Epithelial cell of proximal tubule (primary cell): ENCODE results near the gene ZNF275. TPM values are rescaled to one million over a fixed set of nuclear protein-coding genes. Genes with fewer than 3 reads are reported as not detected.

Experiments
- DNase-seq: peaks from one replicate; pipeline ENCODE4 v3.0.0-alpha.2; 2011; ENCODE audit warnings: low read depth
- H3K4me3 ChIP-seq: 2 replicates; pipeline ENCODE4 v1.5.1; 2011; ENCODE audit warnings: low read depth, mild to moderate bottlenecking, low read length
- CTCF ChIP-seq: conservative IDR thresholded peaks from 2 replicates; pipeline ENCODE4 v1.5.1; 2012; ENCODE audit warnings: low read depth, mild to moderate bottlenecking, low read length
- total RNA-seq: library from RNA; depleted of rRNA; stranded (reverse); fragments of >200 nt; gene quantifications from 2 replicates; pipeline ENCODE4 v1.2.3, GENCODE V29; 2015

Gene ZNF275
- total RNA-seq, 1 donor from 2014 or later, result 4.8 TPM

DNA sequence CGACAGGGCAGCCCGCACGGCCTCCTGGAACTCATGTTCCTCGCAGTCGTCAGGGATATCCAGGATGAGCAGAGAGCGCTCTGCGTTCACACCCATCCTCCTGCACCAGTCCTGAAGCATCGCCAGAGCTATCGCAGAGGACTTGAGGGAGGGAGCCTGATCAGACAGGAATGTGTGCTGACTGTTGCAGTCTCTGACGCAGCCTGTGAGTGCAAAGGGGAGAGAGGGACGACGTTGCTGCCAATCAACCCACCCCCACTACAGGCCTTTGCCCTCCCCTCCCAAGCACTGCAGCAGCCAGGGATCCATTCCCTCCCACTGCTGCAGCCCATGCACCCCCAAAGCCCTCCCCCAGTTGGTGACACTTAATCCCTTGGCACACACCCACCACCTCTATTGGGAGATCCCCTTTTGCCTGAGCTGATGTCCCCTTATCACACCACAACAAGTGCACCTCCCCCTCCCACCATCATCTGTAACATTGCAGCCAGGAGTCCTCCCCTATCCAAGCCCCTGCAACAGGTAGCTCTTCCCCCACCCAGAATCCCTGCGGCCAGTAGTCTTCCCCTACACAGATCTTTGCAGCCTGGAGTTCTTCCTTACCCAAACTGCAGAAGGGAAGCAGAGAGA, 13.3 kb upstream of the ZNF275 start:
- no peak overlapping the region for H3K4me3 ChIP-seq
- no peak for TF ChIP-seq CTCF
- DNase-seq, result no peak

GRCh38 chrX:153321381-153322124, 12.4 kb upstream of the ZNF275 start, which contains the start of gene PNMA6F:
TSS of gene PNMA6F (minus strand) at chrX:153321767. CDS start at chrX:153320674, 1,093 bp downstream.
- no peak within 1 kb of the TSS for H3K4me3 ChIP-seq
- no peak for TF ChIP-seq CTCF
- DNase-seq, result no peak

GRCh38 chrX:153327561-153327960, 6.4 kb upstream of the ZNF275 start:
- H3K4me3 ChIP-seq, result no peak overlapping the region
- DNase-seq, result no peak
- TF ChIP-seq CTCF, result no peak

DNA sequence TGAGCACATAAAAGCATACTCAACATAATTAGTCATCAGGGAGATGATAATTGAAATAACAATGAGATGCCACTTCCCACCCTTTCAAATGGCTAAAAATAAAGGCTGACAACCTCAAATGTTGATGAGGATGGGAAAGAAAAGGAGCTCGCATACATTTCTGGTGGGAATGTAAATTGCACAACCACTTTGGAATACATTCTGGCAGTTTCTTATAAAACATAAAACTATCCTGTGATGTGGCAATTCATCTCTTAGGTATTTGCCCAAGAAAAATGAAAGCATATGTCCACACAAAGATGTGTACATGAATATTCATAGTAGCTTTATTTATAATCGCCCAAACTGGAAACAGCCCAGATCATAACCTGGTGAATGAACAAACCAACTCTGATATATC, 687 bp upstream of the ZNF275 start:
- no peak for DNase-seq
- TF ChIP-seq CTCF, result no peak
- H3K4me3 ChIP-seq, result no peak overlapping the region

GRCh38 chrX:153334654-153335295, 822 bp downstream of the ZNF275 start:
- peak overlapping the region; percentile 66 for H3K4me3 ChIP-seq
- DNase-seq, result no peak
- TF ChIP-seq CTCF, result no peak

DNA sequence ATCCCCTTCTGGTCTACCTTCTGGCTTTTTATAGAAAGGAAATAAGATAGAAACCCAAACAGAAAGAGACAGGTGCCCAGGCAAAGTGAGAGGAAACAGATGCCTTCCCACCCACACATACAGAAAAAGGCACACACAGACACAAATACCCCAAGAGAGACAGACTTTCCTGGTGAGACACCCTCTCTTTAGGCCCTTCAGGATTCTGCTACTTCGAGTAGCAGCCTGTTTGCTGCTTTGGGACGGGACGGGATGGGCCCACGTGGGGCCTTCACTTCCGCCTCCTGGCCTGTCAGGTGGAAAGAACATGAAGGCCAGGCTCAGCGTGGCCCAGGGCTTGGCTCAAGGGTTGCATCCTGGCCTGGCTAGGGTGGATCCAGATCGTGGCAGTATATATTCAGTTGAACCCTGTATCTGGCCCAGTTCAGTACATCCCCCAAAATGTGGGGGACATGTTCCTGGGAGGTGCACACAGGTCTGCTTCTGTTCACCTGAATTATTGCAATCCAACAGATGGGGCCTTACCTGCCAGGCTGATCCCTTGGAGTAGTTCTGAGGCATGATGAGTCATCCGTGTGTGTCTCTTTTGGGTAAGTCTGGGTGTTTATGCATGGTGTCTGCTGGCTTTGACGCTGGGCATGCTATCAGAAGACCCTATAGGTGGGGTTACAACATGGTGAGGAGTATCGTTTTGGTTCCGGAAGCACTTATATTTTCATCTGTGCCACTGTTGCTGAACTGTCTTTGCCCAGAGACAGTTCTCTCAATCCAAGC, 2.4 kb downstream of the ZNF275 start:
- TF ChIP-seq CTCF, result no peak
- DNase-seq, result no peak
- no peak overlapping the region for H3K4me3 ChIP-seq
